Measurements from ENCODE around the gene EYS.

GRCh38 chr6:64691064-64691463 is 1016.0 kb downstream of the EYS start:
- TF ChIP-seq, protein P1, sequence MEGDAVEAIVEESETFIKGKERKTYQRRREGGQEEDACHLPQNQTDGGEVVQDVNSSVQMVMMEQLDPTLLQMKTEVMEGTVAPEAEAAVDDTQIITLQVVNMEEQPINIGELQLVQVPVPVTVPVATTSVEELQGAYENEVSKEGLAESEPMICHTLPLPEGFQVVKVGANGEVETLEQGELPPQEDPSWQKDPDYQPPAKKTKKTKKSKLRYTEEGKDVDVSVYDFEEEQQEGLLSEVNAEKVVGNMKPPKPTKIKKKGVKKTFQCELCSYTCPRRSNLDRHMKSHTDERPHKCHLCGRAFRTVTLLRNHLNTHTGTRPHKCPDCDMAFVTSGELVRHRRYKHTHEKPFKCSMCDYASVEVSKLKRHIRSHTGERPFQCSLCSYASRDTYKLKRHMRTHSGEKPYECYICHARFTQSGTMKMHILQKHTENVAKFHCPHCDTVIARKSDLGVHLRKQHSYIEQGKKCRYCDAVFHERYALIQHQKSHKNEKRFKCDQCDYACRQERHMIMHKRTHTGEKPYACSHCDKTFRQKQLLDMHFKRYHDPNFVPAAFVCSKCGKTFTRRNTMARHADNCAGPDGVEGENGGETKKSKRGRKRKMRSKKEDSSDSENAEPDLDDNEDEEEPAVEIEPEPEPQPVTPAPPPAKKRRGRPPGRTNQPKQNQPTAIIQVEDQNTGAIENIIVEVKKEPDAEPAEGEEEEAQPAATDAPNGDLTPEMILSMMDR (IDR thresholded peaks at IDR 0.05; ENCODE audit: low read depth, low read length), result no peak
- TF ChIP-seq POLR2A (IDR thresholded peaks at IDR 0.05; ENCODE audit: extremely low read depth, insufficient read length) (no peak), MAX (IDR thresholded peaks at IDR 0.05; ENCODE audit: low read depth, low read length) (no peak)
